GM19395 (cell line): Measurements from ENCODE around the gene TRPC4.
"Not testable (repeated sequence)": the region's sequence is repeated elsewhere in the genome, so short reads cannot be mapped to it uniquely, and the experiment has no call there.

ENCODE experiments used
- ATAC-seq: cut with Tn5 transposase; IDR thresholded peaks from one replicate; pipeline ENCODE4 v1.9.1; 2021; ENCODE audit warnings: mild to moderate bottlenecking, moderate library complexity; ENCODE audit not compliant: unreplicated experiment

Gene TRPC4

DNA sequence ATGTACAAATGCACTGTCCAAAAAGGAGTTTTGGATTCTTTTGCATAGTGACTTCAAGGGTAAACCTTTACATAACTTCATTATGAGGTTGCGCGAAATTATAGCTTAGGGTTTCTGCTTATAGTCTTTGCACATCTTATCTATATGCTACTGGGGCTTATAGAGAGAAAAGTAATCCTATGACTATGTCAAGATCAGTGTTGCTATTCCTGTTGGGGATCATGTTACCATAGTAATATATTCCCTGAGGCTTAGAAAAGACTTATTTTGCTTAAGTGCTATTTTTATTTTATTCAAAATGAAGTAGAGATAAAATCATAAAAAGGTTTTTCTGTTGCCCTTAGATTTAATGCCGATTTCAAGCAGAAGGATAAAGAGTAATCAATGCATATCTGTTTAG, 256.3 kb downstream of the TRPC4 start:
- no peak for ATAC-seq

DNA sequence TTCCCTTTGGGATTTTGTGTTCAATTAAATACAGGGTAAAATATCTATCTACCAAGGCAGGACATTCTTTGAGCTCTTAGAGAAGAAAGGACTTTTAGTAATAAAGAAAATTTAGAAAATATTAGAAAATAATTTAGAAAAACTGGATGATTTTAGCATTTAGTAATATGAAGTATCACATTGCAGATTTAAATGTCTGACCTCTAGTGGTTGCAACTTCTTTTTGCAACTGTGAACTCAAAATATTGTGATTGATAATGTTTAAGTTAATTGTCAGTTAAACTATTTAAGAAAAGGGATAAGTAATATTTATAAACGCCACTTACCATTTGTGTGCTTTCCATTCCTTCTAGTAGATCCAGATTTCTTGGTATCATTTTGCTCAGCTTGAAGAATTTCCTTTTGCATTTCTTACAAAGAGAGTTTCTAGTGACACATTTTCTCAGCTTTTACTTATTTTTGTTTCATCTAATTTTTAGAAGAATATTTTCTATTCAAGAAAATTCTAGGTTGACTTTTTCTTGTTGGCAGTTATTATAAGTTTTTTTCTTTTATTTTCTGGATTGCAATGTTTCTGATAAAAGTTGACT, 260.7 kb downstream of the TRPC4 start:
- no peak for ATAC-seq

DNA sequence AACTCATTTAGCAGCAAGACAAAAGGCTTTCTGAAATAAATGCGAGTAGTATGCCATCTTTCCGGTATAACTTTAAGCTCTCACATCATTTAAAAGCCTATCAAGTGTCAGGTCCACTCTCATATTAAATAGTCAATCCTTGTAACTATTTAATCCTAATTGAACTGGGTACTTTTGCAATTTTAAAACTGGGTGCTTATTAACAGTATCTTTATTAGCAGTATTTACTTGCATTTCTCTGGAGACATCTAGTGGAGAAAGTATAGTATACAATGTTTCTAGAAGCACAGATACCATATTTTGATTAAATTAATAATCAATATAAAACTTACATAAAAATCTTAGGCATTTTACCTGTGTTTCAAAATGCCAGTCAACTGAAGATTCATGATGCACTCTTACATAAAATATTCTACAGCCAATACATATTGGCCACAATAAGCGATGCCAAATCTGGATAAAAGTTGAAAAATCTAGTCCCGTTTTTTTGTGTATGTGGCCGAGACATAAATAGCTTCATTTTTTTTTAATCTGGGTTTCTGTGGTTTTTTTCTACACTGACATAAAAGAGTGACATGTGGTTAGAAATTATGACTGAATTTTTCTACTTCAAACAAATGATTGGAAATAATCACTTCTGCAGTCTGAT, 266.7 kb downstream of the TRPC4 start:
- ATAC-seq: no peak

DNA sequence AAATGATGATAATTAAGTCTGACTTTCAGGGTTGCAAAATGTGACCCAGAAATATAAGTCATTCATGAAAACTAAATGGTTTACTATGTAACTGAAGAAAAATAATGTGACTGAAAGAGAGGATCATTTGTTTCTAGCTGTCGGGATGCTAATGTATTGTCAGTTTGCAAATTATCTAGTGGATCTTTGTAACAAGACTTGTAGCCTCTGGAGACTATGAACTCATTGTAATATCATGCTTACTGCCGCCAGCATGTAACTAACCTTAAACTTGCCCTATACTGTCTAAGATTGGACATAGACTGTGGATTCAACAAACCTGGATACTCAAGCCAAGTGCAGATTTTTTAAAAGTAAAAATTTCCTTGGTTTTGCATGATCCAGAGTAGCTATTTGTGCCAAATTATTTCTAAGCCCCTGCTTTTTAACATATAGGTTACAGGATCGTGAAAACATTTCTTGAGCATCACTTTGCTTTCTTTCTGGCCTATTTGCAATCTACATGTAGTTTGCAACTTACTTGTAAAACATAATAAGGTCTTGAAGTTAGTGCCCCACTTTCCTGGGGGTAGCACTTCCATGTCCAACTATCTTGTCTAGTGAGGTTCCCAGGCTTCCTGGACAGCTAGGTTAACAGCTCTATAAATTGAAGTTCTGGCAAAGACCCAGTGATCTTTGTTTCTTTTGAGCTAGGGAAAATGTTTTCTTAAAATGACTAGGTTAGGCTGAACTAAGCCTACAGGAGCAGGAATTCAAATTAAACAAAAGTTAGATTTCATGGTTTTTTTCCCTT, 267.7 kb downstream of the TRPC4 start:
- ATAC-seq: no peak

DNA sequence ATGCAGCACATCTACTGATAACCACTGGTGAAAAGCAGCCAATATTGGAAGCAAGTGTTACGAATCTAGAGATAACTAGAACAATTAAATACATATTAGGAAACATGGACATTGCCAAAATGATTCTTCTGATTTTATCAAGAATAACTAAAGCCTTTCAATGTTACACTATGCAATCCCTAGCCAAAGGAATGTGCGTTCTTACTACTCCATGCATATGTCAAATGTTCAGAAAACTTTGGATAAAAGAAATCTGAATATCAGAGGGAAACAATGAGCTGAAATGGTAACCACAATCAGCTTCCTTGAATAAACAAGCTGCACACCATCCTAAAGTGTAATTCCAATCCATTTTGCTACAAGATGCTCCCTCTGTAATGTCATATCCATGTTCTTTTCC, 270.1 kb downstream of the TRPC4 start:
- no peak for ATAC-seq

DNA sequence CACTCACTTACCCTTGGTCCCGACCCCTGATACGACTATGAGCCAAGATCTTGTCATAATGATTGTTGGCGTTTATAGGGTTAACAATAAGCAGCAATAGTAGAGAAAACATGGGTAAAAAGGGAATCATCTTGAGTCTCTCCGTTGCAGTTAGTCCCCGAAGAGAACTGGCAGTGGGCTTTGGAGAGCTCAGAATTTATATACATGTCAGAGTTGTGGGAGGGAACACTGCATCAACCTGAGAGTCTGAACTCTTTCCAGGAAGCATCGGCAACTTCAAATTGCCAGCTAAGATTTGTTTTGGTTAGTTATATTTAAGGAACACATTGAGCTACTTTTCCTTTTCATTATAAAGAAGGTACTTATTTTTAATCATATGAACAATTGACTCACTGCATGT, 271.0 kb downstream of the TRPC4 start, which contains the start of gene POSTN:
Gene POSTN (minus strand): TSS at position 172 of the 400 bp plus-strand sequence. CDS start 42 bp downstream, at position 130.
- no peak for ATAC-seq

DNA sequence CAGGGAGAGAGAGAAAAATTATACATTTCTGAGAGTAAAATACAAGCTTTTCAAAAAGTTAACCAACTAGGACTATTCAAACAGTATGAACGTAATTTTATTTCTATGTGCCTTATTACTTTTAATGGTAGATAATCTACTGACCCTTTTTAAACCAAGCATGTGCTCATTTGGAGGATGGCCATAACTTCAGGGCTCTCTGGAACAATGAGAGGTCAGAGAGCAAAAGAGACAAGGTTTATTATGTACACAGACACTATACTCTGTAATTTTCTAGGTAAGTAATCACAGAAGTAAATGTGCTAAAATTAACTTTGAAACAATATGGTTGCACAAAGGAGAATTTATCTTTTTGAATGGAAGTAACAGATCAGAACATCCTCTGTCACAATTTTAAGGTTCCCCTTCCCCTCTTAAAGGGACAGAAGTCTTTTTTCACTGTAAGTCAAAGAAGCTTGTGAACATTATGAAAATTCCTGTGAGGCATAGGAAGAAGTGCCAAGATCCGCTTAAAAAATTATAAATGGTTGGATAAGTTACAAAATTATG, 272.0 kb downstream of the TRPC4 start:
- no peak for ATAC-seq

DNA sequence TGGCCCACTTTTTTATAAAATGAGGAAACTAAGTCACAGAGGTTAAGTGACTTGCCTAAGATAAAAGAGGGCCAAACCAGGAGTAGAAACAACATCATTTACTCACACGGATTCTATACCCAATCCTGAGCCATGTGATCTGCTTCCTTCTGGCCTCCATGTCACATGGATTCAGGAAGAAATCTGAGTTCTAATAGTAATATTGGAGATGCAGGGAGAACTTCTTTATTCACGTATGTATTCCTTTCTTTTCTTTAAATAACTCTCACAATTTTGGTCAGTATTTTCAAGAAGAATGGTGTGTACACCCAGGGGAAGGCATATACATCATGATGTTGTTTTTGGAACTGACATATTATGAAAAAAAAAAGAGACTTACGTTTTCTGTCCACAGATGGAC, 272.8 kb downstream of the TRPC4 start:
- ATAC-seq: no peak

DNA sequence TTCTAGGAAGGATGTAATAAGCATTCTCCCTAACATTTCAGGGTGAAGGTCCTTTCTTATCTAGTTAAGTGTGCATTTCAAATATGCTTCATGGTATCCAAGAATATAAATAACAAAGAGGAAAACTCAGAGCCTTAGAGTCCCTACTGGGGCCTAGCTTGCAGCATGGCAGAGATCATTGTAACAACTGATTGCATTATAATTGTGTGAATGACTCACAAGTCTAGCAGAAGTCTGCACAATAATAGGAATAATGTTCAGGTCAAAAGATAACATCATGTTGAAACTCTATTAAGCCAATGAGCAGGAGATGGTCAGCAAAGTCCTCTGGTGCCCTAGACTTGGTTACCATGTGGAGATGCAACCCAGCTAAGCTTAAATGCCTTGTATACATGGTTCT, 274.4 kb downstream of the TRPC4 start:
- no peak for ATAC-seq

DNA sequence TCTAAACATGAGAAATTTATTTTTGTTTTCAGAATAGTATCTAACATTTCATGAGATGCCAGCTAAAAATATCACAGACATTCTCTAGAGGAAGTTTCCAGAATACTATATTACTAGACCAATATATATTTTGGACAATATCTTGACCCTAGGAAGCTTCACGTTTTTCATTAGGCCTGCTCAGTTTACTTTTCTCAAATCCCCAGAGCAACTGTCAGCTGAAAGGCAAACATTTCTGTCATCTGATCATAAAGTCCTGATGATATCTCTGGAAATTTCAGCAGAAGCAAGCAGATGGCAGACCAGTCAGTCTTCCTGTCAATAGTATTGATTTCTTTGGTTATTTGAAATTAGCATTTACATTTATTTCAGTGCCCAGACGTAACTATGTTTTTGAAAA, 275.0 kb downstream of the TRPC4 start:
- no peak for ATAC-seq

DNA sequence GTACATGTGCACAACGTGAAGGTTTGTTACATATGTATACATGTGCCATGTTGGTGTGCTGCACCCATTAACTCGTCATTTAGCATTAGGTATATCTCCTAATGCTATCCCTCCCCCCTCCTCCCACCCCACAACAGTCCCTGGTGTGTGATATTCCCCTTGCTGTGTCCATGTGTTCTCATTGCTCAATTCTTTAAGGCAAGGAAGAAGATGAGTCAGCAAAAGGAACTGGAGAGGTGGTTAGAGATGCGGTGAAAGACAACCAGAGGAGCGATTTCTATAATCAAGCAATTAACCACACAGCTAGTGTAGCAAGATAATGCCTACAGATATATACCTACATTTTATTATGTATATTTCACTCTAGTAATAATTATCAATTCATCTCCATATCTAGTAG, 280.2 kb downstream of the TRPC4 start:
- ATAC-seq: not testable (repeated sequence)

DNA sequence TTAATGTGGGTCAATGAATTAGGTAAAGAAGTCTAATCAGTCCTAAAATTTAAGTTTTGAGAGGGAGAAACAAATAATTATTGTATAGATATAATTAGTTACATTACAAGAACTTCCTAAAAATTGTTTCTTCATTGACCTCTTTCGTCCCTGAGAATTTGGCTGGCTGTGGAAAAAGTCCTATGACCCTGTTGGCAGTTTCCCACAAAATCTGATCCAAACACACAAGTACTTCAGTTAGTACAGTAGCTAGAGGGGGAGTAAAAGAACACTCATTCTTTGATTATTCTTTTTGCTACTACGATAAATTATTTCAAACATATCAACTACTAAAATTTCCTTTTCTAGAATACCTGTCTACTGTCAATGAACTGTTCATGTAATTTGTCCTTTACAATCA, 282.3 kb downstream of the TRPC4 start:
- no peak for ATAC-seq
